ENCODE data around the gene PRKAG2. TPM values are rescaled to one million over a fixed set of nuclear protein-coding genes. Genes with fewer than 3 reads are reported as not detected.

PRKAG2 gene
- total RNA-seq, 1 experiment from 2014 or later, result 23.9 TPM

GRCh38 chr7:151674161-151674920, 202.6 kb downstream of the PRKAG2 start:
- intact Hi-C loops (cut with micrococcal nuclease), result no loop called here
- H3K9me2 ChIP-seq (replicated peaks; ENCODE audit: low read length), result no peaks in the 10 kb centered on the region
- no peaks in the 10 kb centered on the region for H3K9me3 ChIP-seq (ENCODE audit: low read length)
- H3K27ac ChIP-seq (ENCODE audit: low read length), result no peak overlapping the region
- H3F3A ChIP-seq (ENCODE audit: low read length, unreplicated experiment), result no peaks in the 10 kb centered on the region
- H2AFZ ChIP-seq (ENCODE audit: low read length), result no peak overlapping the region
- DNase-seq (no peak), ATAC-seq (no peak)
- no peak overlapping the region for H3K4me3 ChIP-seq (ENCODE audit: low read length)
- TF ChIP-seq EZH2phosphoT487 (IDR thresholded peaks at IDR 0.05; ENCODE audit: borderline replicate concordance, low read length) (no peak), EZH2 (IDR thresholded peaks at IDR 0.05; ENCODE audit: low read length, unreplicated experiment) (no peak)
- TF ChIP-seq, protein P1, sequence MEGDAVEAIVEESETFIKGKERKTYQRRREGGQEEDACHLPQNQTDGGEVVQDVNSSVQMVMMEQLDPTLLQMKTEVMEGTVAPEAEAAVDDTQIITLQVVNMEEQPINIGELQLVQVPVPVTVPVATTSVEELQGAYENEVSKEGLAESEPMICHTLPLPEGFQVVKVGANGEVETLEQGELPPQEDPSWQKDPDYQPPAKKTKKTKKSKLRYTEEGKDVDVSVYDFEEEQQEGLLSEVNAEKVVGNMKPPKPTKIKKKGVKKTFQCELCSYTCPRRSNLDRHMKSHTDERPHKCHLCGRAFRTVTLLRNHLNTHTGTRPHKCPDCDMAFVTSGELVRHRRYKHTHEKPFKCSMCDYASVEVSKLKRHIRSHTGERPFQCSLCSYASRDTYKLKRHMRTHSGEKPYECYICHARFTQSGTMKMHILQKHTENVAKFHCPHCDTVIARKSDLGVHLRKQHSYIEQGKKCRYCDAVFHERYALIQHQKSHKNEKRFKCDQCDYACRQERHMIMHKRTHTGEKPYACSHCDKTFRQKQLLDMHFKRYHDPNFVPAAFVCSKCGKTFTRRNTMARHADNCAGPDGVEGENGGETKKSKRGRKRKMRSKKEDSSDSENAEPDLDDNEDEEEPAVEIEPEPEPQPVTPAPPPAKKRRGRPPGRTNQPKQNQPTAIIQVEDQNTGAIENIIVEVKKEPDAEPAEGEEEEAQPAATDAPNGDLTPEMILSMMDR (conservative IDR thresholded peaks at IDR 0.05; ENCODE audit: low read depth, low read length), result no peak
- ChIA-PET POLR2A (ENCODE audit: unreplicated experiment) (no interaction called here), CTCF (no interaction called here)
- H3K4me1 ChIP-seq (ENCODE audit: insufficient read depth, low read length), result peaks cover 5% of the 10 kb centered on the region
- H3K27me3 ChIP-seq (ENCODE audit: low read length), result no peaks in the 10 kb centered on the region
- no TSS peak for BruUV-seq (replicated peaks)
- H3K9ac ChIP-seq (ENCODE audit: low read length), result no peak overlapping the region
- H3K79me2 ChIP-seq (ENCODE audit: low read length), result no peaks in the 10 kb centered on the region
- no peaks in the 10 kb centered on the region for H4K20me1 ChIP-seq (ENCODE audit: low read length)
- H3K4me2 ChIP-seq (ENCODE audit: low read length), result no peak overlapping the region
- H3K36me3 ChIP-seq (ENCODE audit: low read depth, low read length), result no peaks in the 10 kb centered on the region

GRCh38 chr7:151673216-151673615, 203.7 kb downstream of the PRKAG2 start:
- no peak overlapping the region for H3K4me3 ChIP-seq (ENCODE audit: low read length)
- TF ChIP-seq, protein P1 (conservative IDR thresholded peaks at IDR 0.05; ENCODE audit: low read depth, low read length), result no peak
- TF ChIP-seq EZH2phosphoT487 (IDR thresholded peaks at IDR 0.05; ENCODE audit: borderline replicate concordance, low read length) (no peak), EZH2 (IDR thresholded peaks at IDR 0.05; ENCODE audit: low read length, unreplicated experiment) (no peak)
- H3K27me3 ChIP-seq (ENCODE audit: low read length), result no peaks in the 10 kb centered on the region
- no TSS peak for BruUV-seq (replicated peaks)
- no peak overlapping the region for H3K4me2 ChIP-seq (ENCODE audit: low read length)
- POLR2A ChIA-PET (ENCODE audit: unreplicated experiment), result no interaction called here
- no peaks in the 10 kb centered on the region for H3K9me3 ChIP-seq (ENCODE audit: low read length)
- H4K20me1 ChIP-seq (ENCODE audit: low read length), result no peaks in the 10 kb centered on the region
- no peak overlapping the region for H3K27ac ChIP-seq (ENCODE audit: low read length)
- no peaks in the 10 kb centered on the region for H3K79me2 ChIP-seq (ENCODE audit: low read length)
- no peak overlapping the region for H2AFZ ChIP-seq (ENCODE audit: low read length)
- DNase-seq, result no peak
- no peaks in the 10 kb centered on the region for H3K36me3 ChIP-seq (ENCODE audit: low read depth, low read length)
- H3K9ac ChIP-seq (ENCODE audit: low read length), result no peak overlapping the region
- no peak for ATAC-seq
- no peaks in the 10 kb centered on the region for H3F3A ChIP-seq (ENCODE audit: low read length, unreplicated experiment)
- H3K9me2 ChIP-seq (replicated peaks; ENCODE audit: low read length), result no peaks in the 10 kb centered on the region
- intact Hi-C loops (cut with micrococcal nuclease), result no loop called here
- peaks cover 5% of the 10 kb centered on the region for H3K4me1 ChIP-seq (ENCODE audit: insufficient read depth, low read length)
- CTCF ChIA-PET, result no interaction called here

DNA sequence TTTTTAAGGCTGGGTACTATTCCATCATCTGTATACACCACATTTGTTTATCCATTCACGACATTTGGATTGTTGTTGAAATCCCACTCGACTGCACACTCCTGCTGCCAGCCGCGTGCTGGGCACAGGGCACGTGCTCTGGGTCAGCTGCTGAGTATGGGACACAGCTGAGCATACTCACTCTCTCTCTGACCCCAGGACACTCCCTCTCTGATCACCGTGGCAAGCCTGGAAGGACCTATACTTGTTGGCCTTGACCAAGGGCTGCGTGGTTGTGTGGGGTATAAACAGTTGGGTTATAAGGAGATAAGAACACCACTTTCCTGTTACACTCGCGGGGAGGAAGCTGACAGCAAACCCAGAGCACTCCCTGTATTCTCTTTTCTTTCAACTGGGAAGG, 204.2 kb downstream of the PRKAG2 start:
- DNase-seq (no peak), ATAC-seq (no peak)
- POLR2A ChIA-PET (ENCODE audit: unreplicated experiment), result no interaction called here
- Histone ChIP-seq H3K4me3 (ENCODE audit: low read length) (no peak overlapping the region), H3K27ac (ENCODE audit: low read length) (no peak overlapping the region), H4K20me1 (ENCODE audit: low read length) (no peaks in the 10 kb centered on the region), H3K9me2 (replicated peaks; ENCODE audit: low read length) (no peaks in the 10 kb centered on the region), H3K27me3 (ENCODE audit: low read length) (no peaks in the 10 kb centered on the region), H2AFZ (ENCODE audit: low read length) (no peak overlapping the region), H3K4me2 (ENCODE audit: low read length) (no peak overlapping the region), H3K9me3 (ENCODE audit: low read length) (no peaks in the 10 kb centered on the region), H3K9ac (ENCODE audit: low read length) (no peak overlapping the region), H3K79me2 (ENCODE audit: low read length) (no peaks in the 10 kb centered on the region), H3K4me1 (ENCODE audit: insufficient read depth, low read length) (peaks cover 5% of the 10 kb centered on the region), H3F3A (ENCODE audit: low read length, unreplicated experiment) (no peaks in the 10 kb centered on the region), H3K36me3 (ENCODE audit: low read depth, low read length) (no peaks in the 10 kb centered on the region)
- no TSS peak for BruUV-seq (replicated peaks)
- no peak for TF ChIP-seq EZH2 (IDR thresholded peaks at IDR 0.05; ENCODE audit: low read length, unreplicated experiment)
- TF ChIP-seq, protein P1 (conservative IDR thresholded peaks at IDR 0.05; ENCODE audit: low read depth, low read length), result no peak
- no peak for TF ChIP-seq EZH2phosphoT487 (IDR thresholded peaks at IDR 0.05; ENCODE audit: borderline replicate concordance, low read length)
- intact Hi-C loops (cut with micrococcal nuclease), result no loop called here
- CTCF ChIA-PET, result no interaction called here

Data from PC-3 (cell line).